HG03175 (cell line): ENCODE results near the gene CLIC3.
"Not testable (repeated sequence)": the region's sequence is repeated elsewhere in the genome, so short reads cannot be mapped to it uniquely, and the experiment has no call there.

ENCODE experiments used
- ATAC-seq: cut with Tn5 transposase; IDR thresholded peaks from one replicate; pipeline ENCODE4 v1.9.1; 2021; ENCODE audit warnings: mild to moderate bottlenecking, moderate library complexity; ENCODE audit not compliant: unreplicated experiment

The CLIC3 gene

GRCh38 chr9:136996361-136997292 is at the start of gene CLIC3:
Gene CLIC3, minus strand, starts transcription at chr9:136996568. Its CDS starts 25 bp downstream, at chr9:136996543.
- no peak for ATAC-seq

- no peak for ATAC-seq
Measured at GRCh38 chr9:137045294-137046087, 49.1 kb upstream of the CLIC3 start.

- no peak for ATAC-seq
Measured at GRCh38 chr9:137044502-137045177, 48.3 kb upstream of the CLIC3 start.

GRCh38 chr9:137044037-137044436 is 47.7 kb upstream of the CLIC3 start:
- no peak for ATAC-seq

GRCh38 chr9:137042751-137043727 is 46.7 kb upstream of the CLIC3 start:
- ATAC-seq: no peak

- no peak for ATAC-seq
Measured at GRCh38 chr9:137041124-137041523, 44.8 kb upstream of the CLIC3 start.

GRCh38 chr9:137040568-137040967 is 44.2 kb upstream of the CLIC3 start:
- ATAC-seq: no peak

- no peak for ATAC-seq
Measured at GRCh38 chr9:137039611-137040366, 43.4 kb upstream of the CLIC3 start.

- no peak for ATAC-seq
Measured at GRCh38 chr9:137038916-137039315, 42.5 kb upstream of the CLIC3 start.

- ATAC-seq: no peak
Measured at GRCh38 chr9:137037483-137037882, 41.1 kb upstream of the CLIC3 start.

GRCh38 chr9:137037035-137037434 is 40.7 kb upstream of the CLIC3 start:
- ATAC-seq: no peak

GRCh38 chr9:137035937-137036336 is 39.6 kb upstream of the CLIC3 start:
- no peak for ATAC-seq

GRCh38 chr9:137035507-137035834 is 39.1 kb upstream of the CLIC3 start:
- no peak for ATAC-seq

GRCh38 chr9:137034709-137035506 is 38.5 kb upstream of the CLIC3 start:
- peak; percentile 60 for ATAC-seq

GRCh38 chr9:137034039-137034708 is 37.8 kb upstream of the CLIC3 start:
- ATAC-seq: no peak

- not testable (repeated sequence) for ATAC-seq
Measured at GRCh38 chr9:137033481-137033880, 37.1 kb upstream of the CLIC3 start.

GRCh38 chr9:137032858-137033257 is 36.5 kb upstream of the CLIC3 start:
- no peak for ATAC-seq
